ENCODE measurements around the gene DHCR24.

- TF ChIP-seq HMGA2 (CRISPR knock-in tag; IDR thresholded peaks at IDR 0.05) (no peak), PREB (CRISPR knock-in tag; IDR thresholded peaks at IDR 0.05; ENCODE audit: borderline replicate concordance) (no peak), PRDM15 (CRISPR knock-in tag; IDR thresholded peaks at IDR 0.05) (no peak), HMGXB4 (CRISPR knock-in tag; IDR thresholded peaks at IDR 0.05) (no peak), CTCF (IDR thresholded peaks at IDR 0.05) (no peak), CBFB (CRISPR knock-in tag; IDR thresholded peaks at IDR 0.05; ENCODE audit: low read depth) (no peak), E2F4 (CRISPR knock-in tag; IDR thresholded peaks at IDR 0.05; ENCODE audit: borderline replicate concordance, low read depth) (no peak), CREB1 (CRISPR knock-in tag; IDR thresholded peaks at IDR 0.05) (no peak)
Observed at GRCh38 chr1:54864460-54865208, 22.4 kb downstream of the DHCR24 start.
